ENCODE data around the gene ASXL2.
A peak's percentile ranks its signal among the peaks of the same experiment; 100 is the strongest.
"Not testable (repeated sequence)": the region's sequence is repeated elsewhere in the genome, so short reads cannot be mapped to it uniquely, and the experiment has no call there.

Gene ASXL2

DNA sequence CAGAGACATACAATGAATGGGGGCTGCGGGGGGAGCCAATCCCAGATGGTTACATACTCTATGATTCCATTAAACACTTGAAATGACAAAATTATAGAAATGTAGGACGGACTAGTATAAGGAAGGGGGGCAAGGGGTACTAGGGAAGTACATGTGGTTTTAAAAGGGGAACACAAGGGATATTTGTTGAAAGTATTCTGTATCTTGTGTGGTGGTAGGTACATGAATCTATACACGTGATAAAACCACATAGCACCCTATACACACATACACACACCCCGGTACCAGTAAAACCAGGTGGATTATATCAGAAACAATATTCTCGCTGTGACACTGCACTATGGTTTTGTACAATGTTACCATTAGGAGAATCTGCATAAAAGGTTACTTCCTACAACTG lies 45.4 kb downstream of the ASXL2 start:
- DNase-seq (ENCODE audit: low read depth): no peak

DNA sequence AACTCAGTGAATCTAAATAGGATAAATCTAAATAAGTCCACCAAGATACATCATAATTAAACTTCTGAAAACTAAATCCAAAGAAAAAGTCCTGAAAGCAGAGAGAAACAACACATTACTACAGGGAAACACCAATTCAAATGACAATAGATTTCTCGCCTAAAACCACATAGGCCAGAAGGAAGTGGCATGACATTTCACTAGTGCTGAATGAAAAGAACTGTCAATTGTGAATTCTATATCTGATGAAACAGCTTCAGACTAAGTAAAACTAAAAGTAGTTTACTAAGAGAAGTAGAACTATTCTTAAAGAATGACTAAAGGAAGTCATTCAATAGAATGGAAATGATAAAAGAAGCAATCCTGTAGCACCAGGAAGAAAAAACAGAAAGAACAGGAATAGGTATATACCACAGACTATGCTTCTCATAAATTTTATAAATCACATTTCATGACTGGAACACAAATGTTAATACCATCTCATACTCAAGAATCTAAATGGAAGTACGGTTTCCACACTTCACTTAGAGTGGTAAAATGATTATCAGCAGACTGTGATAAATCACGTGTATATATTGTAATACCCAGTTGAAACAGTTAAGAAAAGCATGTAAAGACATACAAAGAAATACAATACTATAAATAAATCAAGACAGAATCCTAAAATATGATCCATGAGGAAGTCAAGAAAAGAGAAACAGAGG lies 46.4 kb downstream of the ASXL2 start:
- DNase-seq (ENCODE audit: low read depth): no peak

DNA sequence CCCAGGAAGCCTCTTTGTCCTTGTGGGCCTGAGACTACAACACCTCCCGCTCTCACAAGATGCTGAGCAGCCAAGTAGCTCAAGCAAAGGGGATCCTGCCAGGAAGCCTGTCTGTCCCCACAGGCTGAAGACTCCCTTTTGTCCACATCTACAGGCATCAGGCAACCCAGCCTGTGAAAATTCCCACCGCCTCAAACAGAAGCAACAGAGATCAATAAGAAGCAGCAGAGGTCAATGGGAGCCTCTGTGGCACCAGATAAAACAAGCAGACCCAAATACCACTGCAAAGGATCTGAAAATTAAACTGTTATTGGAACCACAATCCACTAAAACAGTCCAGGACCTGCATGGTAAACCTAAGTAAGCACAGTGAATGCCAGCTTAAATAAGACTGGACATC lies 48.5 kb downstream of the ASXL2 start:
- DNase-seq (ENCODE audit: low read depth): no peak

DNA sequence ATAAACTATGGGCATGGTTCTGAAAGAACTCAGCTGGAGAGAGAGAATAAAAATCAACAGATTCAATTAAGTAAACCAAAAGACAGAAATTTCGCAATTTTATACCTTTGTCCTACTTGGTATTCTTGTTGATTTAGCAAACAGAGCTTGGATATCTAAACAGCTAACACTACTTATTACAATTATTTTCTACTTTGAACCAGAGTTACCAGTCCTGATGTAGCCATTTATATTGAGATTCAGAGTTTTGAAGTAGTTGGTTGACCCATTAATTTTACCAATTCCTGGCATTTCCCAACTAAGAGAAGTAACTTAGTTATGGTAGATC lies 48.9 kb downstream of the ASXL2 start:
- no peak for DNase-seq (ENCODE audit: low read depth)

DNA sequence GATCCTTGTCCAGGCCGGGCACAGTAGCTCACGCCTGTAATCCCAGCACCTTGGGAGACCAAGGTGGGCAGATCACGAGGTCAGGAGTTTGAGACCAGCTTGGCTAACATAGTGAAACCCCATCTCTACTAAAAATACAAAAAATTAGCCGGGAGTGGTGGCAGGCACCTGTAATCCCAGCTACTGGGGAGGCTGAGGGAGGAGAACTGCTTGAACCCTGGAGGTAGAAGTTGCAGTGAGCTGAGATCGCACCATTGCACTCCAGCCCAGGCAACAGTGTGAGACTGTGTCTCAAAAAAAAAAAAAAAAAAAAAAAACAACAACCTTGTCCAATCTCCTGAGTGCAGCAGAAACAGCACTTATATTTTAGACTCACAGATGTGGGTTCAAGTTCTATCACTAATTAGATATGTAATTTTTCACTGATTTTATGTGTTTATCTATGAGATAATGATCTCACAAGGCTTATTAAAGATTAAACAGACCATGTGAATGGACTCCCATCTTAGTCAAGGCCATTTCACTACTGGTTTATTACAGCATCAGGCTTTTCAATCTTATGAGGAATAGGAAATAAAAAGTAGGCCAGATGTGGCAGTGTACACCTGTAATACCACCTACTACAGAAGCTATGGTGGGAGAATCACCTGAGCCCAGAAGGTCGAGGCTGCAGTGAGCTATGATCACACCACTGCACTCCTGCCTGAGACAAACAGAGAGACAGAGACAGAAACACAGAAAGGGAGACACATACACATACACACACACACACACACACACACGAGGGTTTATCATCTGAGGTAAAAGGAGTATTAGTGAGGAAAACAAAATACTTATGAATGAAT lies 49.5 kb downstream of the ASXL2 start:
- DNase-seq (ENCODE audit: low read depth): not testable (repeated sequence)

DNA sequence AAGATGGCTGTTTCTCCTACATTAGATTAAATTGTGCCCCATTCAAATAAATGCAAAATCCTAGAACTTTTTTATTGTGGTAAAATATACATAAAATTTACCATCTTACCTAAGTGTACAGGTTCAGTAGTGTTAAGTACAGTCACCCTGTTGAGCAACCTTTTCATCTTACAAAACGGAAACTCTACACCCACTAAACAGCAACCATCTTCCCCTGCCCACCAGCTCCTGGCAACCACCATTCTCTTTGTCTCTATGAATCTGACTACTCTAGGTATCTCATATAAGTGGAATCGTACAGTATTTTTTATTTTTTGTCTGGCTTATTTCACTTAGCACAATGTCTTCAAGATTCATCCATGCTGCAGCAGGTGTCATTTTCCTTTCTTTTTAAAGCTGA lies 53.0 kb downstream of the ASXL2 start:
- DNase-seq (ENCODE audit: low read depth): no peak

DNA sequence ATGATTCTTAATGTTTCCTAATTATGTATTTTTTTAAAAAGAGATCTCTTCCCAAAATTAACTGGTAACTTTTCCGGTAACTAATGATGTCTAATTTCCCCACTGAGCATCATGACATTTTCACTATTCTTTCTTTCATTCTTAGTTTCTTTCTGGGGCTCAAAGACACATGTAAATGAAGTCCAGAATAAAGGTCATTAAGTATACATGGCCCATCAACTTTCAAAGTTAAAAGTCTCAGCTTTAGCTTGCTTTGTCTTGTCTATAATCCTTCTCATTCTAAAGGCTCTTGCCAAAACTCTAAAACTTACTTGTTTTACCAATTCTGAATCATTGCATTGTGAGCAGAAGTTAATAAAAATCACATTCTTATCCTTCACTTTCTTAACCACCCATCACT lies 53.6 kb downstream of the ASXL2 start:
- DNase-seq (ENCODE audit: low read depth): no peak

DNA sequence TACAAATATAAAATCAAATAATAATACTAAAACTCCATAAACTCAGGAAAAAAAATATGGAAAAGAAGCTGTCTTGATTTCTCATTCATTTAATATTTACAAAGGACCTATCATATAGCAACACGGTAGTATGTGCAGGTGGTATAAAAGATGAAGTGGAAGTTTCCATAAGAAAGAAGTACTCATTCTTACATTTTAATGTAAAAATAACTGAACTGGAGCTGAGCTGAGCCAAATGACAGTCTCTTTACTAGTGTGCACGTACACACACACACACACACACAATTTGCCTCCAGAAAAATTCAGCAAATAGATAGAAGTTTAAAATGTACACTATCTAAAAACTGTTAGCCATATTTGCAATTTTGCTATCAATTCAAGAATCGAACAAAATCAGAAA lies 54.1 kb downstream of the ASXL2 start:
- no peak for DNase-seq (ENCODE audit: low read depth)

DNA sequence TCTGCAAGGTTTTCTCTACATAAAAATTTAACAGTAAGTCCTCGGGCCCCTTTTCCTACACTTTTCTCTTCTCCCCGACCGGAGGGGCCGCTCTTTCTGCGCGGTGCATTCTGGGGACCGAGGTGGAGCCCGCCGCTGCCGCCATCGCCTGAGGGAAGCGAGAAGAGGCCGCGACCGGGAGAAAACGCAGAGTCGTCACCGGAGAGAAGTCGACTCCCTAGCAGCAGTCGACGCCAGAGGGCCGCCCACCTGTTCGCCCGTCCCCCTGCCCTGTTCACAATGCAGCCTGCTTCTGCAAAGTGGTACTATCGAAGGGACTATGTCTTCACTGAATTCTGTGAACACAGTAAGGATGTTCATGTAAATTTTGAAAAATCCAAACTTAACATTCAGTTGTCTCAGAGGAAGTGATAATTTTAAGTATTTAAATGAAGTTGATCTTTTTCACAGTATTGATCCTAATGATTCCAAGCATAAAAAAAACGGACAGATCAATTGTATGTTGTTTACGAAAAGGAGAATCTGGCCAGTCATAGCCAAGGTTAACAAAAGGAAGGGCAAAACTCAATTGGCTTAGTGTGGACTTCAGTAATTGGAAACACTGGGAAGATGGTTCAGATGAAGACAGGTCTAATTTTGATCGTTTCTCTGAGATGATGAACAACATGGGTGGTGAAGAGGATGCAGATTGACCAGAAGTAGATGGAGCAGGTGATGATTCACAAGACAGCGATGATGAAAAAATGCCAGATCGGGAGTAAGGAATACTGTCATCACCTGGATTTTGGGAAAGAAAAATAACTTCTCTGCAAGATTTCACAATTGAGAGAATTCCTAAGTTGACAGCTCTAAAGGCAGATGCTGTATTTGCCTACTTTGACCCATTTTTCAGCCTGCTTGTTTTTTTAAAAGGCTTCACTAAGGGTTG lies 55.8 kb downstream of the ASXL2 start:
- DNase-seq (ENCODE audit: low read depth): no peak

DNA sequence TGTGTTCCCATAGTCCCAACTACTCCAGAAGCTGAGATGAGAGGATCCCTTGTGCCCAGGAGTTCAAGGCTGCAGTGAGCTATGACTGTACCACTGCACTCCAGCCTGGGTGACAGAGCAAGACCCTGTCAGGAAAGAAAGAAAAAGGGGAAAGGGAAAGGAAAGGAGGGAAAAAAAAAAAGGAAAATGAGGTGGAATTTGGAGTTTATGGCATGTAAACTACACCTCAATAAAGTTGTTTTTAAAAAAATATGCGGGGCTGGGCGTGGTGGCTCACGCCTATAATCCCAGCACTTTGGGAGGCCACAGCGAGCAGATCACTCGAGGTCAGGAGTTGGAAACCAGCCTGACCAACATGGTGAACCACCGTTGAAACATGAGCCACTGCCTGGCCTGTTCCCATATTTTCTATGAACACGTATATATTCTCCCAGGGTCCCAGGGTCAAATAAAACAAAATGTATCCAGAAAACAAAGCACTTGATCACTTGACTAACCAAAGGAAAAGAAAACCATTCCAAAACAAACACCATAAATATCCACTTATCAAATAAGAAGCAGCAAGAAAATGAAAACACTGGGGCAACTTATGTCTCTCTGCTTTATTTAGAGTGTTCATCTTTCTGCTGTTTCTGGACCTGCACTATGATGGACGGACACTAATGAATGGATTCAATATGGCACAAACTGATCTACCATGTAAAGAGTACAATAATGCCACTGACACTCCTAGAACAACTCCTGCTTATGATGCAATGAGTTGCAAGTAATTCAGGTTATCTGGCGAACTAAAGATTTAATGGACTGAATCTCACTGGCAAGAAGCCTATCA lies 56.8 kb downstream of the ASXL2 start:
- DNase-seq (ENCODE audit: low read depth): no peak

DNA sequence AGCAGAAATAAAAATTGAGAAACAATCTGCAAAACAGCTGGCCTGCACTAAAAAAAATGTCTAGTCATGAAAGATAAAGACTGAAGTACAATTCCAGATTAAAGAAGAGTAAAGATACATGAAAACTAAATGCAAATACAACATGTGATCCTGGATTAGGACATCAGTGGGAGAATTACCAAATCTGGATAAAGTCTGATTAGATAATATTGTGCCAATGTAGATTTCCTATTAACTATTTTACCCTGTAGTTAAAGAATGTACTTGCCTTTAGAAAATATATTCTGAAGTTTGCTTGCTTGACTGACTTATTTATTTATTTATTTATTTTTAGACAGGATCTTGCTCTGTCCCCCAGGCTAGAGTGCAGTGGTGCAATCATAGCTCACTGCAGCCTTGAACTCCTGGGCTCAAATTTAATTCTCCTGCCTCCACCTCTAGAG lies 58.7 kb downstream of the ASXL2 start:
- no peak for DNase-seq (ENCODE audit: low read depth)

DNA sequence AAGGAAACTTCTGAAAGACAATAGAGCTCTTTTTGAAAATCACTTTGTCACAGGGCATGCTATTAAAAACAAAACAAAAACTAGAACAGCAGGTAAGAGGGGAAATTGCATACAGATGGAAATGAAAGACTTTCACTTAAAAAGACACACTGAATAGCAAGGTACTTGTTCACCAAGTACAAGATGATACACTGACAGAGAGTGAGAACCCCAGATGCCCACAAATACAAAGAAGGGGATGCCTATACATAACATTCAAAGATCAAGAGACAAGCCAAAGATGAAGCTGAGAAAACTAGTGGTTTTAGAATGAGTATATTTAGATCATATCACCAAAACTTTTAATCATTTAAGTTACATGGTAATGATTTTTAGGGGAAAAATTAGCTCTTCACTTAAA lies 60.7 kb downstream of the ASXL2 start:
- no peak for DNase-seq (ENCODE audit: low read depth)

DNA sequence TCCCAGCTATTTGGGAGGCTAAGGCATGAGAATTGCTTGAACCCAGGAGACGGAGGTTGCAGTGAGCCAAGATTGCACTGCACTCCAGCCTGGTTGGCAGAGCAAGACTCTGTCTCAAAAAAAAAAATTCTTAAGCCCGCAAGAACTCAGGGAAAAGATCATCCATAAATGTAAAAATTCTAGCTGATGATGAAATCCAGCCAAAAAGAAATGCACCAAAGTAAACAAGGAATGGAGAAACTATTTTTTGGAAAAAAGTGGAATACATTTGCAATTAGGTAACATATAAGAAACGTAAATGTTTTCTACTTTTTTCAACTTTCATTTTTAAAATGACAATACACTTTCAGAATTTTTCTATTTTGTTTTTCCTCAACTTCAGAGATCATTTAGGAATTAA lies 61.3 kb downstream of the ASXL2 start:
- DNase-seq (ENCODE audit: low read depth): no peak

DNA sequence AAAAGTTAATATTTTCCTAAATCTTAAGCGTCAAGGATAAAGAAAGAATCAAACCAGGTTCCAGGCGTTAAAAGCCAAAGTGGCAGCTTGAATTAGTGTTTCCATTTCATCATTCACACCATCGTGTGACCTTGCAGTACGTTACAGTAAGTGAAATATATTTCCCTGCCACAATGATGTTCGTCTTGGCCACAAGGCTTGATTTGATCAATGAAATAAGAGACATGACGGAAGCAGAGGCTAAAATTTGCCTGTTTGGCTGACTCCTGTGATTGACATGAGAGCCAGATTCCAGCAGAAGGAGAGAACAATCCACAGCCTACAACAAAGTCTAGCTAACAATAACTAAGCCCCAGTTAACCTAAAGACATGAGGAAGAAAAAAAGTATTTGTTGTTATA lies 62.0 kb downstream of the ASXL2 start:
- DNase-seq (ENCODE audit: low read depth): no peak

DNA sequence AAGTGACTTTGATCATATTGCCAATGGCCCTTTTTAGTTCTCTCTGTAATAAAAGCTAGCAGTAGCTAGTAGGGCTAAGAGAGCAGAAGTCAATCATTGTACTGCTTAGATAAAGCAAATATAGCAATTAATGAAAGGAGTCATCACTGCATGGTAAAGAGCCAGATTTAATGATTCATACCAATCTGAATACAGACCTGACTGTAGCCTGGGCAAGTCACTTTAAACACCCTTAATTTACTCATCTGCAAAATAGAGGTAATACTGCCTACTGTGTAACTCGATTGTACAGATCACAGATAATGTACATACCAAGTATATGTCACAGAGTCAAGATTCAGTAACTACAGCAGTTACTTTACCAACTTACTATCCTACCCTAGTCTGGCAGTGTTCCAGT lies 63.6 kb downstream of the ASXL2 start:
- no peak for DNase-seq (ENCODE audit: low read depth)

DNA sequence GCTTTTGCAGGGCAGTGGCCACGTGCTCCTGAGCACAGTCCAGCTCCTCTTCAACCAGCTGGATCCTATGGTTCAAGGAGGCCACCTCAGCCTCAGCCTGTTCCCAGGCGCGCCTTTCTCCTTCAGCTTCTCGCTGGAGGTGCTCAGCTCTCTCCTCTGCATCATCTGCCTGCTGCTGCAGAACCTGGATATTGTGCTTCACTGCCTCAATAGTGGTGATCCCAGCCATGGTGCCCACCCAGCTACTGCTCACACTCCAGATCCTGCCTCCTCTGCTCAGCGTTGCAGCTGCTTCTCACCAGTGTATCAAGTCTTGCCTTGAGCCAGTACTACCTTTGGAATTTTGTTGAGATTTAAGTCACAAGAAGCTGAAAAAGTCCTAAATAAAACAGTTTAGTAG lies 67.9 kb downstream of the ASXL2 start:
- no peak for DNase-seq (ENCODE audit: low read depth)

DNA sequence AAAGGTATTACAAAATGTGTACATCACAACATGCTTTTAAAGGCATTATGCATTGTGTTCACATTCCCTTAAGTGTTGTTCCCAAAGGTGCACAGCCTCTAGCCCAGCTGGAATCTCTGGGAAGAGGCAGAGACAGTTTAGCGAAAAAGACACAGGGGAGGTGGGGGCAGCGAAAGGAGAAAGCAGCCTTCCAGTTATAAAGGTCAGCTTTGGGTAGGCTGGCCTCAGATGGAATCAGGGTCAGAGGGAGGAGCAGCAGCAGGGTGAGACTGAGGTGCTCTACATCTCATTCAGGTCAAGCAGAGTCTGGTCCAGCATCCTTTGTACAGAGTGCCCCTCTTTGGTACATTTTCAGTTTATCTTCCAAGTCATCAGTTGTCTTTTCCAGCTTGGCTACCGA lies 68.6 kb downstream of the ASXL2 start:
- DNase-seq (ENCODE audit: low read depth): no peak

DNA sequence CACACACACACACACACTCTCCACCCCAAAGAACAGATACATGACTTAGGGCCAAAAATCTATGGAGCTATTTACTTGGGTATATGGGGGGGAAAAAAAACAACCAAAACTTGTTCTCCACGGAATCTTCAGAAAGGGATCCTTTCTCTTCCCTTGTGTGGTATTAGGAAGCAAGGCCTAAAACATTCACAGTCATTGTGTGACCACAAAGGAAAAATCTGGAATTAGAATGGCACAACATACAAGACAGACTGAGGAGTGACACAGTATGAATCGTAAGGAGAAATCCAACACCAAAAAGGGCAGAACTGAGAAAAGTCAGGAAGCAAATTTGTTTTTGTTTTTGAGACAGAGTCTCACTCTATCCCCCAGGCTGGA lies 70.3 kb downstream of the ASXL2 start:
- peak; percentile 42 for DNase-seq (ENCODE audit: low read depth)

DNA sequence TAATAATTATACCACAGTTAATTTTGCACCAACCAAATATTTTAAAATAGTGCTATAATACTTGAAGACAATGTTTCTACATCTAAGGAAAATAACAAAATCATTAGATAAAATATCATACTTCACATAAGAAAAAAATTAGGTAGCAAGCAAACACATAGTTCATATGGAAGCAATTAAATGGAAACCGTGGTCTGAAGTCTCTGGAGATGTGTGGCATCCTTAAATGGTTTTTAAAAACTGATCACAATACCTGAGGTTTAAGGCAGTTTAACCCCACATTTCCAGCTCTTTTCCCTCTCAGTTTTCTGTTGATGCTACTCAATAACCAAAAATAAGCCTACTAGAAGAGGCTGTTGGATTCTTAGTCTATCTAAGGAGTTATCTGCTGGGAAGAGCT lies 71.3 kb downstream of the ASXL2 start:
- DNase-seq (ENCODE audit: low read depth): no peak

DNA sequence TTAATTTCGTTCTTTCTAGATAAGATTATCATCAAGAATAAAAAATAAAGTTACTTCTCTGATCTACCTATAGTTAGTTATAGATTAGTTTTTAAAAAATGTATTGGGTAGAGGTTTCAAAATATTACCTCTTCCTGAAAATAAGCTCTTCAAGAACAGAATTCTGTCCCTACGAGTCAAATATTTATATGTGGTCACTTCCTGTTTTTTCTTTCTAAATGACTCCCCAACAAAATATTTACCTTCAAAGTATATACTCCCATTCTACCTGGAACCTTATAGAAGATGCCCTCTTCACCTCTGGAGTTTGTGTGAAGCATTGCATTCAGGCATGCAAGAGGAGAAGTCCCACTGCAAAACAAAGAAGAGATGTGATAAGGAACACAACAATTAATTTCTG lies 72.3 kb downstream of the ASXL2 start:
- DNase-seq (ENCODE audit: low read depth): no peak

DNA sequence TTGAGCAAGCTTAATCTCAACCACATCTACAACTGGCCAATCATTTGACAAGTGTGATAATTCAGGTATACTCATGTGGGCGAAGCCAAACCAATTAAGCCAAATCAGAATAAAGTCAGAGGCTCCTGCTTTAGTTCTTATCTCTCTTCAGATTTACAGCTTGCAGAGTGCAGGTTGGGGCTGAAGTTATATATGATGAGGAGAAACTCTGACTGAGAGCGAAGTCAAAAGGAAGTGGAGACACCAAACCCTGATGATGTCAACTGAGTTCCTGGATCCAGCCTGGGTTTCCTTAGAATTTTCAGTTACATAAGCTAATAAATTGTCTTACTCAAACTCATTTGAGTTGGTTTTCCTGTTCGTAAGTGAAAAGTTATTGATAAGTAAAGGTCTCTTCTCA lies 73.9 kb downstream of the ASXL2 start:
- no peak for DNase-seq (ENCODE audit: low read depth)

DNA sequence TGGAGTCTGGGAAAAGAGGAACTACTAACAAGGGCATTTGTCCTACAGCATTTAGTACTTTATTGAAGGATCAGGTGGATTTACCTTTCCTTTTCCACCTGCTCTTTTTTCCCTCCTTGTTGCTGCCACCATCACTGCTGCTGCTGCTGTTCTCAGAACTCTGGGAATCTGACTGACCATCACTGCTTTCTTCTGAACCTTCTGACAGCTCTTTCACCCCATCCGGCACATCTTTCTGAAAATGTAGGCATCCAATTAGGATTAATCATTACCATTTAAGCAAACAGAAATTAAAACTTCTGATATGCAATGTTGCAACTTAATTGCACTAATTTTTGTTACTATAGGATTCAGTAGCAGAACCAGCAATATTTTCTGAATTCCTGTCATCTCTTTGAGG lies 79.0 kb downstream of the ASXL2 start:
- no peak for DNase-seq (ENCODE audit: low read depth)
